ENCODE measurements around the gene ARHGEF2. TPM values are rescaled to one million over a fixed set of nuclear protein-coding genes. Genes with fewer than 3 reads are reported as not detected.

Gene ARHGEF2
- total RNA-seq, 1 donor from 2014 or later, result 111 TPM

GRCh38 chr1:155977690-155978324 is 540 bp downstream of the ARHGEF2 start:
- peak overlapping the region; percentile 95 for H3K4me3 Mint-ChIP-seq
- TF ChIP-seq CTCF (IDR thresholded peaks at IDR 0.05; ENCODE audit: unreplicated experiment), result no peak
- no peaks in the 10 kb centered on the region for H3K36me3 Mint-ChIP-seq
- H3K27ac Mint-ChIP-seq, result peak overlapping the region; percentile 97
- H3K27me3 Mint-ChIP-seq (ENCODE audit: low read depth), result no peaks in the 10 kb centered on the region
- peaks cover 68% of the 10 kb centered on the region for H3K4me1 Mint-ChIP-seq
- no peaks in the 10 kb centered on the region for H3K9me3 Mint-ChIP-seq
- DNase-seq (ENCODE audit: low spot score in 2 of 2, unreplicated experiment in 2 of 2), result peak in 1 of 2 experiments; percentile 58

DNA sequence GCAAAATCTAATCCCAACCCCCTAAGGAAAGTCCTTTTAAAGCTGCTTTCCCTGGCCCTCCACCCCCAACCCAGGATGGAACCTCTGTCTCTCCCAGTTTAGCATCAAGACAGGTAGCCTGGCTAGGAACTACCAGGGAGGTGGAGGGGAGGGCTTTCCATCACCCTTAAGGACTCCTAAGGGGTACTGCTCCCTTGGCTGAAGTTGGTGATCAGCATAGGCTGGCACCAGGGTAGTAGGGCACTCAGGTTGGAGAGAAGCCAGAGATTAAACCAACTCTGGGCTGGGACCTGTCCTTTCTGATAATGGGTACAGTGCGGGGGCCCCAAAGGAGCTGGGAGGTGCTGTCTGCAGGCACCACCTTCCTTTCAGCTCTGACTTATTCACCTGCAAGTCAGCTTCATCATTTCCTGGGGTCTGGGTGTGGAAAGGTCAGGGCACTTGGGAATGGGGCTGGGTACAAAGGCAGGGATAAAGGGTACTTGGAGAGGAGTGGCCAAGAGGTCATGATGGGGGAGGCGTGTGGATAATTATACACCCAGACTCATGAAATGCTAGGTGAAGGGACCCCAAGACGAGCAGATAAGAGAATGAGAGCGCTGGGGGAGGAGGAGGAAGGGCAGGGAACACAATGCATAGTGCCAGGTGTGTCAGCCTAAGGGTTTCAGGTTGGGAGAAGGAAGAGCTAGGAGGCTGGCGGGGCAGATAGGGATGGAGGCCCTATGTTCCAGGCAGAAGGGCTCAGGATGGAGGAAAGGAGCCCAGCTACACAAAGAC is 1.2 kb downstream of the ARHGEF2 start:
- Mint-ChIP-seq H3K4me1 (peaks cover 69% of the 10 kb centered on the region), H3K9me3 (no peaks in the 10 kb centered on the region), H3K4me3 (peak overlapping the region; percentile 95), H3K36me3 (no peaks in the 10 kb centered on the region), H3K27ac (peak overlapping the region; percentile 95), H3K27me3 (ENCODE audit: low read depth) (no peaks in the 10 kb centered on the region)
- no peak for DNase-seq (ENCODE audit: low spot score in 2 of 2, unreplicated experiment in 2 of 2)
- TF ChIP-seq CTCF (IDR thresholded peaks at IDR 0.05; ENCODE audit: unreplicated experiment), result no peak

DNA sequence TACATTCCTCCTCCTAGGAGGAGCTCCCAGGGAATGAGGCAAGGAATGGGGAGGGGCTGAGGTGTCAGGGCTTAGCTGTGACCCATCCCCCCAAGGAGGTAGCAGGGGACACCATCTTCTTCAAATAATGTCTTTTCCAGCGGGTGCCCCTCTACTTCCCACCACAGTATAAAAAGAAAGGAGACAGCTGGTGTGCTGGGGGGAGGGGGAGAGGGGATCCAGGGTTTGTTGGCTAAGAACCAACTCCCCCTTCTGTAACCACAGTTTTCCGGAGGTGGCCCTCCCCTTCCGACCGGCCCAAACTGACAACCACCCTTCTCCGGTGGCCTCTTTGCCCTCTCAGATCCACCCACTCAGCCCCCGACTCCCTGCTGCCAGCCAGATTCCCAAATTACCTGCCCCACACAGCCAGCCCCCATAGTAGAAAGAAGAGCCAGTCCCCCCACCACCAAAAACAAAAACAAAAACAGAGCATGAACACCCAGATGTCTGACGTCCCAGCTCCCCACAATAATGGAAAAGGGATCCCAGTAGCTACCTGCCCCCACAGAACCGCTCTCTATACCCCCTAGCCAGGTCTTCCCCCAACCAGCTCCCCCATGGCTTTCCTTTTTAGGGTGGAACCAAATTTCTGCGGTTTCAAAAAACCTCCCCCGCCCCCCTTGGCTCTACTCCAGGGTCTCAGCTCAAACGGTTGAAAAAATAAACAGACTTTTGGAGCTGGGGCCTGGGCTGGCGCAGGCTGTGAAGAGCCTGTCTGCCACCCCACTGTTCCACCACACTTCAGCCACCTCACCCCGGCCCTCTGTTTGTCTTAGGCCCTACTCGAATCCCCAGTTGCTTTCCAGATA is 2.1 kb downstream of the ARHGEF2 start:
- Mint-ChIP-seq H3K4me3 (peak overlapping the region; percentile 95), H3K4me1 (peaks cover 64% of the 10 kb centered on the region), H3K27me3 (ENCODE audit: low read depth) (no peaks in the 10 kb centered on the region), H3K36me3 (no peaks in the 10 kb centered on the region), H3K27ac (peak overlapping the region; percentile 95), H3K9me3 (no peaks in the 10 kb centered on the region)
- DNase-seq (ENCODE audit: low spot score in 2 of 2, unreplicated experiment in 2 of 2), result peak in 1 of 2 experiments; percentile 62
- TF ChIP-seq CTCF (IDR thresholded peaks at IDR 0.05; ENCODE audit: unreplicated experiment), result no peak

DNA sequence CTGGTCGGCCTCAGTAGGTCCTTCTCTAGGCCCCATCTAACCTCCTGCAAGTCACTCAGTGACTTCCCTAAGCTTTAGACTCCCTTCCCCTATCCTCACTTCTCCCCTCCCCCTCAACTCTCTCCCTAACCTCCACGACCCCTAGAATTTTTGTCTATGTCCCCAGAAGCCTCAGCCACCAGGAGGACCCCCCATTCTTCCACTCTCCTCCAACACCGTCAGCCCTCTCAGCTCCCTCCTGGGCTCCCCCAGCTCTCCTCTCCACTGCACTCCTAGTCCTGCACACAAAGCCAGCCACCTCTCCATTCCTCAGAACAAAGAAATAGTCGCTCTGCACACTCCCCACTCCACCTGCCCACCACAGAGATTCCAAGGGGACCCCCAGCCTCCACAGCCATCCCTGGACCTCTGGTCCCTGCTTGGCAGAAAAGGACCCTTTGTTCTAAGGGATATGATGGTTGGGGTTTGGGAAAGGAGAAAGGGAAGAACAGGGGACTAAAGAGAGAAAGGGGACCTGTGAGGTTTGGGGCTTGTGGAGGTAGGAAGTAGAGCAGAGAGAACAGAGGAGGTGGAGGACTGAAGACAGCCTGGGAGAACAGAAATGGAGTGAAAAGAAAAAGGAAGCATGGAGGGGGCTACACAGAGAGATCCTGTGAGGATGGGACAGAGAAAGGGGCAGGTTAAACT is 2.8 kb downstream of the ARHGEF2 start:
- DNase-seq (ENCODE audit: low spot score in 2 of 2, unreplicated experiment in 2 of 2), result no peak
- TF ChIP-seq CTCF (IDR thresholded peaks at IDR 0.05; ENCODE audit: unreplicated experiment), result no peak
- Mint-ChIP-seq H3K9me3 (no peaks in the 10 kb centered on the region), H3K4me3 (peak overlapping the region; percentile 95), H3K27me3 (ENCODE audit: low read depth) (no peaks in the 10 kb centered on the region), H3K4me1 (peaks cover 61% of the 10 kb centered on the region), H3K36me3 (no peaks in the 10 kb centered on the region), H3K27ac (peak overlapping the region; percentile 95)
